HL-60 (cell line): ENCODE data around the gene GPATCH8.

Experiments
- CTCF ChIP-seq: IDR thresholded peaks from one replicate; pipeline ENCODE4 v1.5.1; 2011; ENCODE audit warnings: low read length, control low read depth, inconsistent platforms; ENCODE audit not compliant: insufficient read depth
- REST ChIP-seq: IDR thresholded peaks from 2 replicates; pipeline ENCODE4 v1.6.1; 2012; ENCODE audit warnings: low read depth; ENCODE audit not compliant: insufficient replicate concordance

- TF ChIP-seq CTCF (no peak), REST (no peak)
Observed at GRCh38 chr17:44552361-44552760, 49.2 kb upstream of the GPATCH8 start.
